ENCODE data around the gene CRYZL1. TPM values are rescaled to one million over a fixed set of nuclear protein-coding genes. Genes with fewer than 3 reads are reported as not detected.
"Not testable (repeated sequence)": the region's sequence is repeated elsewhere in the genome, so short reads cannot be mapped to it uniquely, and the experiment has no call there.

The CRYZL1 gene
- 25.9 and 34.6 TPM in 2 replicates for total RNA-seq

DNA sequence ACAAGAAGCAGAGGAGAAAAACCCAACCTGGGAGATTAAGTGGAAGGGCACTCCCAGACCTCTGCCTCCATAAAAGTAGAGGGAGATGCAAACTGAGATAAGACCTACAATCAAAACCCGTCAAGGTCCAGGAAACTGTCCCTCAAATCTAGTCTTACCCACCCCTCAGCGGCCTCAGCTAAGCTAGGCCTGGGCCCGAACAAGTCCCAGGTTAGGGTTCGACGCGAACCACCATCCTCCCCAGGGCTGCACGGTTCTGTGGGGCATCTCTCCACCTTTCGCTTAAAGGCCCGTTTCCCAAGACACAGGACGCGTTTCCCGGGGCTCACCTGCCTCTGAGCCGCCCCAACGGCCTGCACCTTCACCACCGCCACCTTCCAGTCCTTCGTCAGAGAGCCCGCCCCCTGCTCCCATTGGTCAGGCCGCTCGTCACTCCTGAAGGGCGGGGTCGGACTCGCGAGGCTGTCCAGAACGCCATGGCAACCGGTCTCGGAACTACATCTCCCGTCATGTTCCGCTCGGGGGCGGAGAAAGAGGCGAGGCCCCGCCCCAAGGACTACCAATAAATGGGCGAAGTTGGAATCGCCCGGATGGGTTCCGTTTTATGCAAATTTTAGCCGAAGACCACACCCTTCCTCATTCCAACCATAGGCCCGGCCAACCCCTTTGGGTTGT, at the start of gene CRYZL1:
TSS of gene CRYZL1 (minus strand) at position 390 of the 675 bp plus-strand sequence. CDS start 10,190 bp downstream, outside the sequence.
- intact Hi-C loops (cut with micrococcal nuclease): loop anchor here (1.0 to 5.0 kb wide), 16 partner anchors 53 to 1909 kb away; partner anchors contain the start of genes ATP5PO, CFAP298, DONSON and GART

GRCh38 chr21:33690874-33691273, 49.3 kb upstream of the CRYZL1 start:
- intact Hi-C loops (cut with micrococcal nuclease): no loop called here

DNA sequence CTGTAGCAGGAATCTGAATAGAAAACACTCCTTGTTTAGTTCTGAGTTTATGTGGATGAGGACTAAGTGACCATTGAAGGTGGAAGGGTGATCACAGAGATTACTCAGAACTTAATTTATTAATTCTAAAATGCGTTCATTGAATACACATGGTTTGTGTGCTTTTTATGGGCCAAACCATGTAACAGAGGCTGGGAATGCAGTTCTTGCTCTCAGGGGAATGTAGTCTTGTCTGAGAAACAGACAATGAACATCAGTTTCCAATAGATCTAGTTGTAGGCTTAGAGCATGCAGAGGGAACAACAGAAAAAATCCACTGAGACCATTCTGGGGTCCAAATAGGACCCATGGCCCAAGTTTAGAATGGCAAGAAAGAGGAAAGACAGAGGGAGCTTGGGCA, 46.8 kb upstream of the CRYZL1 start:
- intact Hi-C loops (cut with micrococcal nuclease): no loop called here

- intact Hi-C loops (cut with micrococcal nuclease): no loop called here
Observed at GRCh38 chr21:33687634-33688033, 46.1 kb upstream of the CRYZL1 start.

- intact Hi-C loops (cut with micrococcal nuclease): no loop called here
Observed at GRCh38 chr21:33686386-33686785, 44.8 kb upstream of the CRYZL1 start.

DNA sequence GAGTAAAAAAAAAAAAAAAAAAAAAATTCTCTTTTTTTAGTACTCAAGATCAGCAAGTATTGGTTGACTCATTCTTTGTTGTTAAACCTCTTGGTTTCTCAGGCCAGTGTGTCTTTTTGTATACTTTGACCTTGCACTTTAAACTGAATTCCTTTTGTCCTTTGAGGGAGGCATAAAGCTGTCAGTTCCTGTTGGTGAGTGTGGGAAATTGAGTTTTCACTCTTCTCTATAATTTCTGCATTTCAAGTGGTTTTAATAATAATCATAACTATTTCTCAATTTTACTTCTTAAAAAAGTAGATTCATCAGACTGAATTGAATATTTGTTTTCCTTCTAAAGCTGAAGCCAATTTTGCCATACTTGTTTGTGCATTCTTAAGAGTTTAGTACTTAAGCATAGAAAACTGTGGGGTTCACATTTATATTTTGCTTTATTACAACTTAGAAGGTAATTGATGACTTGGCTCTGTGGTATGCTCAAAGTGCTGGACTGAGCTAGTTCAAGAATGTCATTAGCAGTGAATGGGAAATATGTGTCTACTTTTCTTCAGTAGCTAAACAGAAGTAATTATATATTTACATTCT, 44.2 kb upstream of the CRYZL1 start:
- intact Hi-C loops (cut with micrococcal nuclease): no loop called here

GRCh38 chr21:33684923-33685560, 43.5 kb upstream of the CRYZL1 start:
- intact Hi-C loops (cut with micrococcal nuclease): no loop called here

GRCh38 chr21:33684068-33684467, 42.5 kb upstream of the CRYZL1 start:
- intact Hi-C loops (cut with micrococcal nuclease): no loop called here

GRCh38 chr21:33682992-33683627, 41.6 kb upstream of the CRYZL1 start:
- intact Hi-C loops (cut with micrococcal nuclease): no loop called here

GRCh38 chr21:33680870-33681269, 39.3 kb upstream of the CRYZL1 start:
- intact Hi-C loops (cut with micrococcal nuclease): no loop called here

- intact Hi-C loops (cut with micrococcal nuclease): no loop called here
Observed at GRCh38 chr21:33677450-33677849, 35.9 kb upstream of the CRYZL1 start.

DNA sequence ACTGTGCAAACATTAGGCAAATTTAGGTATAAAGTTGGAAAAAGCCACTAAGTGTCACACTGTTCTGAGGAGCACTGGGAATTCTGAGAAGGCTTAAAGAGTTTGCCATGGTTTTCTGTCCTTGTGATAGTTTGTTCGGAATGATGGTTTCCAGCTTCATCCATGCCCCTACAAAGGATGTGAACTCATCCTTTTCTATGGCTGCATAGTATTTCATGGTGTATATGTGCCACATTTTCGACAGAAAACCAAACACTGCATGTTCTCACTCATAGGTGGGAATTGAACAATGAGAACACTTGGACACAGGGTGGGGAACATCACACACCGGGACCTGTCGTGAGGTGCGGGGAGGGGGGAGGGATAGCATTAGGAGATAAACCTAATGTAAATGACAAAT, 35.1 kb upstream of the CRYZL1 start:
- intact Hi-C loops (cut with micrococcal nuclease): not testable (repeated sequence)

DNA sequence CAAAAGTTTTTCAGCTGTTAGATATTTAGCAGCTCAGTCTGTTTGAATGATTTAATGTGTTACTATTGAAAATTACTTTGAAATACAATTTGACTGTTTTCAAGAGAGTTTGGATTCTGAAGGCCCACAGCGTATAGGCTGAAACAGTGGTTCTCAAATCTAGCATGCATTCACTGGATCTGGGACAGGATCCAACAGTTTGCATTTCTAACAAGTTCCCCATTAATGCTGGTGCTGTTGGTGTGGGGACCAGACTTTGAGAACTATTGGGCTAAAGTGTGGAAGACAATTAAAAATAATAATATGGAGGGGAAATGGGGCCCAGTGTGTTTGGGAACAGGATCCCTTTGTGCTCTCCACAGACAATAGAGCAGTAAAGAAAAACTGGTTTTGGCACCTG, 32.7 kb upstream of the CRYZL1 start:
- intact Hi-C loops (cut with micrococcal nuclease): no loop called here

DNA sequence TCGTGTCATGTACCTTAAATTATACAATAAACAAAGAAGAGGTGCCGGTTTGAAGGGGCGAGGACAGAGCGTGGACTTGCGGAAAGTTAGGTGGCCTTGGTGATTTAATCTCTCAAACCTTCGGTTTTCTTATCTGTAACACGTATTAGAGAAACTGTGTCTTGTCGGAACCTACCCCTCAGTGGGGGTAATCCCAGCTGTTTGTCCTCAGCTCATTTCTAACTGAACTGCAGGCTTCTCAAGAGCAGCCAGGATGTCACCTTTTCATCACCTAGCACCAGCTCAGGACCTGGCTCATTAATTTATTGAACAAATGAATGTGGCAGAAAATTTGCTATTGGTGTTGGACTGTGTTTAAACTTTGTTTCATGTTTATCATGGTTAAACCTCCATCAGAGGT, 31.9 kb upstream of the CRYZL1 start:
- intact Hi-C loops (cut with micrococcal nuclease): no loop called here

DNA sequence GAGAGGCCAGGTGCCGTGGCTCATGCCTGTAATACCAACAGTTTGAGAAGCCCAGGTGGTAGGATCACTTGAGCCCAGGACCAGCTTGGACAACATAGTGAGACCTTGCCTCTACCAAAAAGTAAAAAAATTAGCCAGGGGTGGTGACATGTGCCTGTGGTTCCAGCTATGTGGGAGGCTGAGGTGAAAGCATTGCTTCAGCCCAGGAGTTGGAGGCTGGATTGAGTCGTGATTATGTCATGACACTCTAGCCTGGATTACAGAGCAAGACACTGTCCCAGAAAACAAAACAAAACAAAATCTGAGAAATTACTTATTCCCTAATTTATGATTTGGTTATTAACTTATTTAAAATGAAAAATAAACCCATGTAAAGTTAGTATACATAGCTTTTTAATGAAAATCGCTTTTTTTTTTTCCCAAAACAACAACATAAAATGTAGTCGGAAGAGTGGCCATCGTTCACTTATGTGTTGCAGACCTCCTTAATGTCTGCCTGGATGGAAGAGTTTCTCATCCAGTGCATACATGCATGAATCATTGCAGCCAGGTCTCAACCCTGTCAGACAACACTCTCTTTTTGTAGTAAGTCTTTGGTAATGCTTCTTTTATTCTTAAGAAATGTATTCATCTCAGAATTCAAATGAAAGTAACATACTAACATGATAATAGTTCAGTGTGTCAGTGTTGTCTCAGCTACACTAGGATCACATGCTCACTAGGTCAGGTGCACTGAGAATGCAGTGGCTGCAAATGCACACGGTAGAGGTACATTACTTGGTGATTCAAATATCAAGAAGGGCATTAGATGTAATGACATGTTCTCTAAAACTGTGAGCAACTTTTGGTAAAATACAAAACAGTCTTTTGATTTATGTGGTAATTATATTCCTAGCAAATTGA, 28.8 kb upstream of the CRYZL1 start:
- intact Hi-C loops (cut with micrococcal nuclease): no loop called here

DNA sequence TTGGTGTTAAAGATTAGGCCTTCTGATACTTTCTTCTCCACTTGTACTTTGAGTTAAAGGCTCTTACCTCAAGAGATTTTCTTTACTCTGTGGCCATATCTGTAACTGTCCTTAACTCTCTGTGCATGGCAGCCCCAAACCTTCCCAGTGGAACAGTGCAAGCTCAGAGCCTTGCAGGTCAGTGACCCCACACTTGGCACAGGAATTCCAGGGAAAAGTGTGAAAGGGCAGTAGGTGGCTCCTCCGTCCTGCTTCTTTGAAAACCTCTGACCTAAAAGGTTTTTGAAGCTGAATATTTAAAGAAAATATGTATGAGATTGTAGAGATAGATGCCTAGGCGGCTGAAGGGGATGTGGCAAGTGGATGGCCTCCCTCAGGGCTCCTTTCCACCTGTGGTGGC, 27.1 kb upstream of the CRYZL1 start:
- intact Hi-C loops (cut with micrococcal nuclease): no loop called here

DNA sequence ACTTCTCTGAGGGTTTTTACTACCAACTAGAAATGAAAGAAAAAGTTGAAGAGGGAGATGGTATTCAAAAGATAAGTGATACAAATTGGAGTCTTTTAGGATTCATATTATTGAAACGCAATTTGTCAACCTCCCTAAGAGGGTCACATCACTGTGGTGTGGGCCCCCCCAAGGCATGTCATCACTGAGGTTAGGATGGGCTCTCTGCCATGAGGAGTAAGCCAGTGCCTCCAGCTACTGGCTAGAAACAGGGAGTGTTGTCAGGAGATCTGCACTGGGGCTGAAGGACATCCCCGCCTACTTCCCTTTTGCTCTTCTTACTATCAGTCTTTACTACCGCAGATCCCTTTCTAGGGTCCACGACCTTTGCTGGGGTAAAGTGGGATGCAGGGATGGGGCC, 26.6 kb upstream of the CRYZL1 start:
- intact Hi-C loops (cut with micrococcal nuclease): no loop called here

DNA sequence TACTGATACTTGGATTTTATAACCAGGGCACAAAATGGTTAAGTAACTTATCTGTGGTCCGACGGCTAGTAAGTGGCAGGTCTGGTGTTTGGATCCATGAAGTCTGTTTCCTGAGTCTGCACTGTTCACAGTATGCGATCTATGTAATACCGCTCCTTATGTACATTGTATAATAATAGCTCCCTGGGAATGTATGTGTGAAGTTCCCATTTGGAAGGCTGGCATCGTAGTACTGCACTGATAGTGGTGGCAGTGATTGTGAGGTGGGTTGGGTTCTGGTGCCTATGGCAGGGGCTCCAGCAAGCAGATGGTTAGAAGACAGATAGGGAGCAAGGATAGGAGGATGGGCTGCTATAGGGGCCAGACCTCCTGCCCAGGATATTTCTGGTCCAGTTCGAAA, 26.1 kb upstream of the CRYZL1 start:
- intact Hi-C loops (cut with micrococcal nuclease): no loop called here

DNA sequence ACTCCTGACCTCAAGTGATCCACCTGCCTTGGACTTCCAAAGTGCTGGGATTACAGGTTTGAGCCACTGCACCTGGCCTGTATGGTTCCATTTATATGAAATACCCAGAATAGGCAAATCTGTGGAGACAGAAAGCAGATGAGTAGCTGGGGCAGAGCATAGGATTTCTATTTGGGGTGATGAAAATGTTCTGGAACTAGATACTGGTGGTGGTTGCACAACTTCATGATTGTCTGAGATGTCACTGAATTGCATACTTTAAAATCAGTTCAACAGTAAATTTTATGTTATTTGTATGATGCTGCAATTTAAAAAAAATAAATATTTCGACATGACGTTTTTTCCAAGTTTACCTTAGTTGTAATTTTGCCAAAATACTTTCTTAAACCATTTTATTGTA, 24.6 kb upstream of the CRYZL1 start:
- intact Hi-C loops (cut with micrococcal nuclease): no loop called here

- intact Hi-C loops (cut with micrococcal nuclease): loop anchor here (5.0 kb wide), 1 partner anchor 228 kb away; no protein-coding TSS in a partner anchor
Observed at GRCh38 chr21:33664135-33664534, 22.6 kb upstream of the CRYZL1 start.

DNA sequence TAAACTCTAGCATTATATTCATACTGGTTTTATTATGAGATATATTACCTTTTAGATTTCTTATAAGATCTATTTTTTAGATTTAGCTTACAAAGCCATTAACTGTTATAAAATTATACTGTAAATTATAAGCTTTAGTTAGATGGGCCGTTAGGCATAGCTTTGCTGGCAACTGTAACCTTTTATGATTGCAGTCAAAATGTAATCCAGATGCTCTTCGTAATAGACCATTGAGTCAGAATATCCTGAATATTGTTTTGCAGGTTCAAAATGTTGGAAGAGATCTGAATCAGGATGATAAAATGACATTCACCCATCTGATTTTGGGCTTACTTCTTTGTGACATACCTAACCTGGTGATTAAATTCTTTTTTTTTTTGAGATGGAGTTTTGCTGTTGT, 21.7 kb upstream of the CRYZL1 start:
- intact Hi-C loops (cut with micrococcal nuclease): loop anchor here (5.0 kb wide), 1 partner anchor 229 kb away; no protein-coding TSS in a partner anchor
